ENCODE data around the gene NFE2L3. TPM values are rescaled to one million over a fixed set of nuclear protein-coding genes. Genes with fewer than 3 reads are reported as not detected.

Gene NFE2L3
- total and polyA plus RNA-seq, 2 donors (not counting 1 experiment from before 2014, with no cell fraction given): 1.4 to 1.6 TPM

- Histone ChIP-seq H3K27ac (ENCODE audit: low read length in 2 of 2) (peak overlapping the region; percentile 2 to 97), H2AFZ (ENCODE audit: insufficient read depth, low read depth, low read length, poor library complexity, severe bottlenecking) (no peak overlapping the region), H3K9me3 (ENCODE audit: control extremely low read depth in 1 of 3, control insufficient read depth in 2 of 3, insufficient read depth in 1 of 3, low read length in 2 of 3) (no peaks in the 10 kb centered on the region), H3K79me2 (ENCODE audit: control insufficient read depth, insufficient read depth, low read length) (peaks cover 86% of the 10 kb centered on the region), H3K9ac (ENCODE audit: low read length) (peak overlapping the region; percentile 100), H3K4me1 (ENCODE audit: control insufficient read depth in 2 of 2, insufficient read depth in 2 of 2, low read length in 2 of 2) (peaks cover 46 to 48% of the 10 kb centered on the region in 2 donors), H3K27me3 (replicated peaks in 1 of 4; ENCODE audit: control extremely low read depth in 1 of 4, control insufficient read depth in 3 of 4, insufficient read depth in 4 of 4, low read length in 3 of 4) (no peaks in the 10 kb centered on the region), H4K20me1 (ENCODE audit: control insufficient read depth, insufficient read depth, low read length, poor library complexity, severe bottlenecking) (peaks cover 72% of the 10 kb centered on the region), H3K36me3 (replicated peaks in 1 of 2; ENCODE audit: control extremely low read depth in 1 of 2, control insufficient read depth in 1 of 2, extremely low read depth in 1 of 2, insufficient read depth in 2 of 2, low read length in 1 of 2) (peaks cover 0 to 56% of the 10 kb centered on the region in 2 experiments), H3K4me2 (replicated peaks; ENCODE audit: low read depth, low read length, poor library complexity, severe bottlenecking) (peak overlapping the region; percentile 82), H3K4me3 (ENCODE audit: control extremely low read depth in 1 of 5, extremely low read depth in 1 of 5, insufficient read depth in 1 of 5, low read depth in 2 of 5, low read length in 4 of 5) (peak overlapping the region; percentile 80 to 100 (median 100))
- no peak for ATAC-seq (ENCODE audit: low read depth)
- H3K27me3 Mint-ChIP-seq: no peaks in the 10 kb centered on the region
- H3K9me3 Mint-ChIP-seq (ENCODE audit: insufficient read depth): no peaks in the 10 kb centered on the region
- peak; percentile 66 for DNase-seq
- 0% methylated on average over 1 of the region's 6 CpGs for WGBS (ENCODE audit: insufficient coverage)
- intact Hi-C loops (cut with micrococcal nuclease): loop anchor here (1.0 to 10.0 kb wide), 3 partner anchors 107 to 967 kb away; partner anchors contain the start of gene HOXA9
- peak overlapping the region; percentile 99 for H3K4me3 Mint-ChIP-seq
- POLR2A ChIA-PET: interaction anchor here (0.6 to 3.3 kb wide), 5 partner anchors 10 to 160 kb away, joined by 3 to 15 read pairs (median 11); partner anchors contain the start of gene NFE2L3
- H3K27ac Mint-ChIP-seq: peak overlapping the region; percentile 27
- peaks cover 52% of the 10 kb centered on the region for H3K4me1 Mint-ChIP-seq
- TF ChIP-seq EZH2 (IDR thresholded peaks at IDR 0.05; ENCODE audit: borderline replicate concordance, insufficient read depth, low read depth, low read length, poor library complexity, severe bottlenecking) (no peak), CTCF (IDR thresholded peaks at IDR 0.05) (peak; percentile 95)
- CTCF ChIA-PET: interaction anchor here (0.7 to 9.6 kb wide), 39 partner anchors 9 to 308 kb away, joined by 3 to 114 read pairs (median 4); partner anchors contain the start of genes NFE2L3 and SNX10
Measured at GRCh38 chr7:26198133-26198780, 46.3 kb downstream of the NFE2L3 start.

DNA sequence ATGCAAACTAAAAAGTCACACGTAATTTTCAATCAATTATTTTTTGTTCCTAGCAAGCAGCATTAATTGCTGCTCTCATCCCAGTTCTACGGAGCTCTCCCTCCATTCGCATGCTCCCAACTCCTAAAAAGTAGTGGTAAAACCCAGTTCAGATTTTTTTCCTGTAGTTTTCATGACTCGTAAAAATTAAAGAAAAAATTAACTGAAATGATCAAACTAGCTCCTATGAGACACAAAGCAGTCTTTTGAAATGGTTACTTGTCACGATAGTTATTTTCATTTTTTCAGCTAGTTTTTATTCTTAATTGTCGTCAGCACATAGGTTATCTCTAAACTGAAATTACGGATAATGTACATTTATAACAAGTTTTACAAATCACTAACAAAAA is 46.8 kb downstream of the NFE2L3 start:
- Histone ChIP-seq H3K79me2 (ENCODE audit: control insufficient read depth, insufficient read depth, low read length) (peaks cover 86% of the 10 kb centered on the region), H3K4me3 (ENCODE audit: control extremely low read depth in 1 of 5, extremely low read depth in 1 of 5, insufficient read depth in 1 of 5, low read depth in 2 of 5, low read length in 4 of 5) (peak overlapping the region; percentile 80 to 100 (median 100)), H3K36me3 (replicated peaks in 1 of 2; ENCODE audit: control extremely low read depth in 1 of 2, control insufficient read depth in 1 of 2, extremely low read depth in 1 of 2, insufficient read depth in 2 of 2, low read length in 1 of 2) (peaks cover 0 to 51% of the 10 kb centered on the region in 2 experiments), H3K9me3 (ENCODE audit: control extremely low read depth in 1 of 3, control insufficient read depth in 2 of 3, insufficient read depth in 1 of 3, low read length in 2 of 3) (no peaks in the 10 kb centered on the region), H3K27ac (ENCODE audit: low read length in 2 of 2) (peak overlapping the region; percentile 97 to 99), H4K20me1 (ENCODE audit: control insufficient read depth, insufficient read depth, low read length, poor library complexity, severe bottlenecking) (peaks cover 67% of the 10 kb centered on the region), H3K4me2 (replicated peaks; ENCODE audit: low read depth, low read length, poor library complexity, severe bottlenecking) (peak overlapping the region; percentile 82), H2AFZ (ENCODE audit: insufficient read depth, low read depth, low read length, poor library complexity, severe bottlenecking) (no peak overlapping the region), H3K9ac (ENCODE audit: low read length) (peak overlapping the region; percentile 100), H3K4me1 (ENCODE audit: control insufficient read depth in 2 of 2, insufficient read depth in 2 of 2, low read length in 2 of 2) (peaks cover 45 to 48% of the 10 kb centered on the region in 2 donors), H3K27me3 (replicated peaks in 1 of 4; ENCODE audit: control extremely low read depth in 1 of 4, control insufficient read depth in 3 of 4, insufficient read depth in 4 of 4, low read length in 3 of 4) (no peaks in the 10 kb centered on the region)
- ATAC-seq (ENCODE audit: low read depth): no peak
- Mint-ChIP-seq H3K27ac (peak overlapping the region; percentile 100), H3K4me1 (peaks cover 52% of the 10 kb centered on the region), H3K9me3 (ENCODE audit: insufficient read depth) (no peaks in the 10 kb centered on the region), H3K27me3 (no peaks in the 10 kb centered on the region), H3K4me3 (peak overlapping the region; percentile 99)
- 0% methylated on average over 1 of the region's 7 CpGs for WGBS (ENCODE audit: insufficient coverage)
- no peak for DNase-seq
- POLR2A ChIA-PET: interaction anchor here (0.6 to 3.3 kb wide), 4 partner anchors 10 to 160 kb away, joined by 9 to 15 read pairs (median 12); no protein-coding TSS in a partner anchor
- TF ChIP-seq EZH2 (IDR thresholded peaks at IDR 0.05; ENCODE audit: borderline replicate concordance, insufficient read depth, low read depth, low read length, poor library complexity, severe bottlenecking) (no peak), CTCF (IDR thresholded peaks at IDR 0.05) (no peak)
- intact Hi-C loops (cut with micrococcal nuclease): loop anchor here (1.0 to 10.0 kb wide), 4 partner anchors 45 to 966 kb away; partner anchors contain the start of gene HOXA9
- CTCF ChIA-PET: interaction anchor here (0.7 to 9.6 kb wide), 32 partner anchors 8 to 308 kb away, joined by 3 to 114 read pairs (median 4); partner anchors contain the start of genes NFE2L3 and SNX10
